Endothelial cell of umbilical vein (primary cell): ENCODE measurements around the gene NAE1. TPM values are rescaled to one million over a fixed set of nuclear protein-coding genes. Genes with fewer than 3 reads are reported as not detected.

Experiments used
- BruUV-seq: library from RNA; stranded (reverse); fragments of 400-500 nt; replicated peaks from 2 replicates; lab custom pipeline; 2021; lab: Mats Ljungman, UMichigan
- CTCF ChIA-PET: fragments of 300-600, 350-600 bp; sonication (Branson Sonifier 250); formaldehyde crosslinking; loops from one replicate; lab custom pipeline; 2021; ENCODE audit warnings: antibody characterized with exemption, inconsistent platforms; lab: Charles Lee
- POLR2A ChIA-PET: fragments of 300-600, 350-600 bp; sonication (Branson Sonifier 250); formaldehyde crosslinking; loops from one replicate; lab custom pipeline; 2021; ENCODE audit warnings: antibody characterized with exemption, inconsistent platforms; lab: Charles Lee
- DNase-seq: peaks from one replicate; pipeline ENCODE4 v3.0.0-alpha.2; 2011; ENCODE audit warnings: low read depth, low spot score
- FAIRE-seq: peaks from 2 replicates; lab custom pipeline; 2011; peaks lifted over from hg19 to GRCh38; lab: Jason Lieb, UNC
- H2AFZ ChIP-seq: 2 replicates; pipeline ENCODE4 v1.6.0; 2012; ENCODE audit warnings: low read depth, low read length, control low read depth, inconsistent platforms
- H3K27ac ChIP-seq: 2 replicates; pipeline ENCODE4 v1.5.1; 2011; ENCODE audit warnings: low read depth, mild to moderate bottlenecking, control low read depth, low read length, moderate library complexity; ENCODE audit not compliant: insufficient read depth
- H3K27me3 ChIP-seq, 2 experiments: 2 replicates each; pipeline versions ENCODE4 v1.6.0 to v1.6.1; 2011; ENCODE audit warnings: low read length in 2 of 2, mixed read lengths in 1 of 2; ENCODE audit not compliant: control insufficient read depth in 2 of 2, insufficient read depth in 2 of 2
- H3K36me3 ChIP-seq, 2 experiments: 2 replicates in 1 of 2; 3 replicates in 1 of 2; pipeline ENCODE4 v1.5.1; 2011; ENCODE audit warnings: low read length in 2 of 2, mild to moderate bottlenecking in 1 of 2, moderate library complexity in 1 of 2; ENCODE audit not compliant: control insufficient read depth in 2 of 2, insufficient read depth in 2 of 2; ENCODE audit errors: extremely low read depth in 1 of 2
- H3K4me1 ChIP-seq: 3 replicates; pipeline ENCODE4 v1.5.1; 2011; ENCODE audit warnings: mild to moderate bottlenecking, low read length; ENCODE audit not compliant: control insufficient read depth, insufficient read depth; ENCODE audit errors: extremely low read depth
- H3K4me2 ChIP-seq: 2 replicates; pipeline ENCODE4 v1.6.1; 2011; ENCODE audit warnings: low read length, control low read depth, mixed read lengths; ENCODE audit not compliant: insufficient read depth
- H3K4me3 ChIP-seq, 3 experiments: fragments of 200-600 bp in 1 of 3; sonication (generic), shearing (Covaris generic) in 1 of 3; replicated peaks in 1 of 3; 2 replicates each; pipeline ENCODE4 v1.5.1; 2011 to 2016; ENCODE audit warnings: control low read depth in 3 of 3, low read length in 3 of 3, mild to moderate bottlenecking in 2 of 3, inconsistent platforms in 1 of 3, low read depth in 1 of 3, moderate library complexity in 1 of 3; ENCODE audit not compliant: insufficient read depth in 1 of 3
- H3K79me2 ChIP-seq: 2 replicates; pipeline ENCODE4 v1.6.0; 2012; ENCODE audit warnings: low read length, inconsistent platforms; ENCODE audit not compliant: control insufficient read depth, insufficient read depth
- H3K9ac ChIP-seq: replicated peaks from 2 replicates; pipeline ENCODE3; 2011; ENCODE audit warnings: low read length, control low read depth; ENCODE audit not compliant: insufficient read depth; ENCODE audit errors: extremely low read depth
- H3K9me1 ChIP-seq: replicated peaks from 3 replicates; pipeline ENCODE4 v1.6.0; 2011; ENCODE audit warnings: mild to moderate bottlenecking, low read length; ENCODE audit not compliant: control insufficient read depth, insufficient read depth; ENCODE audit errors: extremely low read depth
- H3K9me3 ChIP-seq: replicated peaks from 2 replicates; pipeline ENCODE4 v1.5.1; 2012; ENCODE audit warnings: low read length, inconsistent platforms; ENCODE audit not compliant: control insufficient read depth, insufficient read depth
- H4K20me1 ChIP-seq: replicated peaks from 2 replicates; pipeline ENCODE3; 2011; ENCODE audit warnings: mild to moderate bottlenecking, low read length; ENCODE audit not compliant: control insufficient read depth, insufficient read depth; ENCODE audit errors: extremely low read depth
- CTCF ChIP-seq, 2 donors: IDR thresholded peaks; 1 replicate in 1 of 2; 2 replicates in 1 of 2; pipeline ENCODE4 v1.5.1; 2011; ENCODE audit warnings: low read length in 2 of 2, mild to moderate bottlenecking in 2 of 2, moderate library complexity in 2 of 2, control low read depth in 1 of 2, inconsistent platforms in 1 of 2, low read depth in 1 of 2; ENCODE audit not compliant: insufficient read depth in 1 of 2; ENCODE audit errors: extremely low read depth in 1 of 2
- EZH2 ChIP-seq: IDR thresholded peaks from 2 replicates; pipeline ENCODE4 v1.6.1; 2012; ENCODE audit warnings: borderline replicate concordance, low read depth, mild to moderate bottlenecking, moderate library complexity, low read length, inconsistent platforms; ENCODE audit not compliant: severe bottlenecking
- FOS ChIP-seq: IDR thresholded peaks from 2 replicates; pipeline ENCODE4 v1.6.1; 2011; ENCODE audit warnings: mild to moderate bottlenecking, low read length, moderate library complexity, borderline replicate concordance; ENCODE audit not compliant: insufficient read depth
- GATA2 ChIP-seq: IDR thresholded peaks from 2 replicates; pipeline ENCODE4 v1.7.0; 2011; ENCODE audit warnings: low read depth, mild to moderate bottlenecking, moderate library complexity, mixed read lengths, low read length; ENCODE audit not compliant: insufficient read length, insufficient read depth
- JUN ChIP-seq: IDR thresholded peaks from 2 replicates; pipeline ENCODE4 v1.6.1; 2011; ENCODE audit warnings: borderline replicate concordance, low read depth; ENCODE audit not compliant: insufficient read length, insufficient read depth
- MAX ChIP-seq: IDR thresholded peaks from 2 replicates; pipeline ENCODE4 v1.6.1; 2011; ENCODE audit not compliant: insufficient read depth, insufficient read length
- MYC ChIP-seq: IDR thresholded peaks from one replicate; pipeline ENCODE4 v1.6.1; 2011; ENCODE audit warnings: mild to moderate bottlenecking, low read depth, low read length
- POLR2A ChIP-seq: IDR thresholded peaks from 2 replicates; pipeline ENCODE4 v1.6.1; 2012; ENCODE audit warnings: low read depth, mild to moderate bottlenecking, control low read depth, low read length
- POLR2AphosphoS5 ChIP-seq: IDR thresholded peaks from 2 replicates; pipeline ENCODE4 v1.6.1; 2012; ENCODE audit warnings: low read depth, mild to moderate bottlenecking, control low read depth, low read length, moderate library complexity; ENCODE audit not compliant: insufficient read depth
- dilution Hi-C: fragments of 300-500 bp; cut with MboI; formaldehyde crosslinking; loops from one replicate; pipeline ENCODE4 v1.15.0; 2019; ENCODE audit warnings: low sequenced_read_pairs; ENCODE audit not compliant: extremely low pct_ligation_motif_present
- intact Hi-C: fragments of 100-400 bp; cut with micrococcal nuclease; formaldehyde crosslinking; loops from one replicate; pipeline ENCODE4 v1.10.0; 2022
- polyA plus RNA-seq, 4 experiments: library from polyadenylated mRNA; depleted of rRNA in 3 of 4; stranded (reverse) in 3 of 4; unstranded in 1 of 4; fragments of >200 nt; gene quantifications; 2 replicates each; pipeline versions ENCODE4 v1.2.1 to v1.2.3, GENCODE V29; 2011 to 2012; ENCODE audit warnings: missing spikeins in 1 of 4
- total RNA-seq: library from RNA; stranded (reverse); gene quantifications from 2 replicates; pipeline ENCODE4 v1.2.3, GENCODE V29; 2021

The NAE1 gene
- total and polyA plus RNA-seq, 2 donors (not counting 3 experiments of a cell fraction or from before 2014, with no cell fraction given) = 23.6 to 64.3 TPM

DNA sequence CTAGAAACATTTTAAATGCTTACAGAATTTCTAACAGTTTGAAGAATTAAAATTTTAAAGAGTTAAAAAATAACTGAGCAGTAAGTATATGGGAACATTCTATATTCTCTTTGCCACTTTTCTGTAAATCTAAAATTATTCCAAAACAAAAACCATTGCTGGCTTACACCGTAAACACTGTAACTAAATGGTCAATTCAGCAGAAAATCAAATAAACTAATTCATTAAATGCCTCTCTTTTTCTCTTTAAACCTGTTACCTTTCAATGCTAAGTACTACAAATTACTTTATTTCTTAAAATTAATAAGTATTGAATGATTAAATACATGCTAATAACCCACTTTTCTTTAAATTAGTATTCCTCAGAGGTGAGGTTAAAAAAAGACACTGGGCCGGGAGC is 43.3 kb downstream of the NAE1 start:
- H3K9me3 ChIP-seq = no peaks in the 10 kb centered on the region
- no peak overlapping the region for H3K9ac ChIP-seq
- H3K4me2 ChIP-seq = no peak overlapping the region
- intact Hi-C loops (loop anchor here (1.0 kb wide), 1 partner anchor 10 kb away; no protein-coding TSS in a partner anchor), dilution Hi-C loops (no loop called here)
- no peak overlapping the region for H3K27ac ChIP-seq
- H3K4me1 ChIP-seq = no peaks in the 10 kb centered on the region
- H2AFZ ChIP-seq = no peak overlapping the region
- H3K27me3 ChIP-seq = no peaks in the 10 kb centered on the region
- no peak for FAIRE-seq
- no peak overlapping the region for H3K4me3 ChIP-seq
- POLR2A ChIA-PET = no interaction called here
- CTCF ChIA-PET = no interaction called here
- BruUV-seq = no TSS peak
- no peaks in the 10 kb centered on the region for H4K20me1 ChIP-seq
- DNase-seq = no peak
- H3K79me2 ChIP-seq = no peaks in the 10 kb centered on the region
- H3K36me3 ChIP-seq = no peaks in the 10 kb centered on the region
- no peaks in the 10 kb centered on the region for H3K9me1 ChIP-seq
- TF ChIP-seq EZH2 (no peak), CTCF (IDR thresholded peaks at IDR 0.05; ENCODE audit: extremely low read depth in 1 of 2, insufficient read depth in 1 of 2, low read depth in 1 of 2, low read length in 2 of 2) (no peak), MAX (no peak), POLR2A (no peak), POLR2AphosphoS5 (no peak), FOS (no peak), GATA2 (no peak), JUN (no peak), MYC (no peak)
